Measurements from ENCODE around the gene GUCD1.

The GUCD1 gene

DNA sequence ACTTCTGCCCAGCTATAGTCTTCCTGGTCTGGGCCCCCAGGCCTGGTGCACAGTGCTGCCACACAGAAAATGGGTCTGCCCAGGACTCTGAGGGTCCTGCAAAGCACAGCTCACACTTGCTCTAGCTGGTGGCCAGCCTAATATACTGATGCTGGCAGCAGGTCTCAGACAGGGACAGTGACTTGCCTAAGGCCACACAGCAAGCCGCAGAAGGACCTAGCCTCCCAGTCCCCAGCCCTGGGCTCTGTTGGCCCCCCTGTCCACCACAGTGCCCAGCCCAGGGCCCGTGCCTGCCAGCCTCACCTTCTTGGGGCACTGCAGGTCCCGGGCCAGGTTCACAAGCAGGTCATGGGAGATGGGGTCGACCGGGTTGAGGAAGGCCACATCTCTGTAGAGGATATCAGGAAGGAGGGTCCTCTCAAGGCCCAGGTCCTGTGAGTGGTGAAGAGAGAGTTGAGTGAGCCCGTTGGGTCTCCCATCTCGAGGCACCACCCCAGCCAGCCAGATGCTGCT, 34.6 kb upstream of the GUCD1 start:
- DNase-seq, result no peak

DNA sequence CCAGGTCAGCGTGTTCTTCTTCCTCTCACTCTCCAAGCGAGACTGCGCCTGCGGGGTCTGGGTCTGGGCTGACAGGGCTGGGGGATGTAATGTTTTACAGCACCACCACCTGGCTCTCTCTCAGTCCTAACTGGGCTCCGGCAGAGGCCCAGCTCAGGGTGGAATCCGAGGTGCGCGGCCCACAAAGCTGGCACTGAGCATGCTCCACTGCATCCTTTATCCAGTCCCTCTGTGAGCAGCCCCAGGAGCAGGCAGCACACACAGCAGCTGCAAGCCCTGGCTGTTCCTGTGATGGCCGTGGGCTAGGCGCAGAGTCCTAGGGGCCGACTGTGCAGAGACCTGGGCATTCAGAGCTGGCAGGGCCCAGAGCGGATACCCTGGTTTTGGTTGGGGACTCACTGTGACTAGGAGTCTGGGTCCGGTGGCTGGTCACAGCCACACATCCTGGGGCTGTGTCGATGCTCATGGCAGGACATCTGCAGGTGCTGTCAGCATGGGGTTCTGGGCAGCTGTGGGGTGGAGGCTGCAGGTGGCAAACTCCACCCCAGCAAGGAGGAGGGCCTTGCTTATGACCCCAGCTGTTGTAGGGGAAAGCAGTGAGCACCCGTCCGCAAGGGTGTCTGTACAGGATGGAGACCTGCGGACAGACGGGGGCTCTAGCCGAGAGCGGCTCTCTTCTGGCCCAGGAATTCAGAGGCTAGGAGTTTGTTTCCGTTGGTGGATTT, 34.0 kb upstream of the GUCD1 start:
- DNase-seq, result no peak

DNA sequence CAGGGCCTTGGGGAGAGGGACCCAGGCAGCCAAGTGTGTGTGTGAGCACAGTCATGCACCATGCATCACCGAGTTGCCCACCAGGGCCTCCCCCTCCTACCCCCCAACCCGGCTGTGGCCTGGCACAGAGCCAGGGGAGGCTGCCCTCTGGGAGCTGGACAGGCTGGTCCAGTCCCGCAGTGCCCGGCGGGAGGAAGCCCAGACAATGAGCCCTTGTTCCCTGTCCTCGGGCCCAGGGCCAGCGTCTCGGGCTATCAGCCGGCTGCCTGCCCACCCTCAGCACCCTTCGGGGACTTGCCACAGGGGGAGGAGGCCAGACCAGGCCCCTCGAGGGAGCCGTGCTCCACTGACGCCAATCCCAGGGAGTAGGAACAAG, 33.4 kb upstream of the GUCD1 start:
- no peak for DNase-seq

DNA sequence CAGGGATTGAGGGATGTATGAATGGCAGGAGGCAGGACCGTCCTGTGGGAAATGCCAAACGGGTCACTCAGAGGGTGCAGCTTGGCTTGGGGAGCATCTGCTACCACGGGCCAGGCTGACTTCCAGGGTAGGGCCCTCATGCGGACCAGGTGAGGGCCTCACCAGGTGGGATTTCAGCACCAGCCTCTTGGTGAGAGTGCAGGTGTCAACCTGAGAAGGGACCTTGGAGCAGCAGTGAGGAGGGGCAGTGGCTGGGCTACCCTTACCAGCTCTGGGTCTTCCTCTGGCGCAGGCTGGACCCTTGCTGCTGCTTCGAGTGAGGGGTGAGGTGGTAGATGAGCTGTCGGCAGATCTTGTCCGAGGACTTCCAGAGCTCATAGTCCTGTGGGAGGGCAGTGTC, 33.0 kb upstream of the GUCD1 start:
- DNase-seq, result no peak

DNA sequence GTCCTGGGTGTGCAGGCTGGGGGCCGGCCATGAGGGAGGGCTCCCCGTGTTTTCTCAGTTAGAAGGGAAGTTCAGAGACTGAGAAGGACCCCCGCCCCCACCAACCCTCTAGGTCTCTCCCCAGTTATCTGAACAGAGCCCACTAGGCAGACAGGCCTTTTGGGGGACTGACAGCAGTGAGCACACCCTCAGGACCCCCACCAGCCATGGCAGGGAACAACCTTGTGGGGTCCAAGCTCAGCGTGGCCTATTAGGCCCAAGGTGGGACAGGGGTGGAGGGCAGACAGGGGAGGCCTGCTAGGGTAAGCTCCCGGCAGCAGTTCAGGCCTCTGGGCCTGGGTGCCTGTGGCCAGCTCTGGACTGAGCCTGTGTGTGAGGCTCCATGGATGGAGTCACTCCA, 32.3 kb upstream of the GUCD1 start:
- no peak for DNase-seq

DNA sequence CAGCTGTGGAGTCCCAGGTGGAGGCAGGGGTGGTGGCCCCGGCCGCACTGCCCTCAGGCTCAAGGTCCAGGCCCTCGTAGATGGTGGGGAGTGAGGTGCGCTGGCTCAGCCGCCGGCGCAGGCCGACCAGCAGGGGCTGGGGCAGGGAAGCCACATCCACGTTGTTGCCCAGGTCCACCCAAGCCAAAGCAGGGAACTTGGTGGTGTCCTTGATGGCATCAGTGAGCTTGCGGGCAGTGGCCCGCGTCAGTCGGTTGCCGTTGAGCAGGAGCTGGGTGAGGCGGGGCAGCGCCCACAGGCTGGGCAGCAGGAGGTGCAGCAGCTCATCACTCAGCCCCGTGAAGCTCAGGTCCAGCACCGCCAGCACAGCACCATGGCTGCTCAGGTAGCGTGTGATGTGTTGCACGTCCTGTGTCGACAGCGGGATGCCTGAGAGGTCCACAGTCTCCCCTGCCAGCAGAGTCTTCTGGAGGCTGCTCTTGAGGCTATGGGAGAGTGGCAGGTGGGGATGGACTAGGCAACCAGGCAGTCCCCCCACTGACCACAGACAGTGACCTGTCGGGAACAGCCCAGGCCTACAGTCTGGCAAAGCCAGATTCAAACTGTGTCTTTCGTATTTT, 31.1 kb upstream of the GUCD1 start:
- no peak for DNase-seq

DNA sequence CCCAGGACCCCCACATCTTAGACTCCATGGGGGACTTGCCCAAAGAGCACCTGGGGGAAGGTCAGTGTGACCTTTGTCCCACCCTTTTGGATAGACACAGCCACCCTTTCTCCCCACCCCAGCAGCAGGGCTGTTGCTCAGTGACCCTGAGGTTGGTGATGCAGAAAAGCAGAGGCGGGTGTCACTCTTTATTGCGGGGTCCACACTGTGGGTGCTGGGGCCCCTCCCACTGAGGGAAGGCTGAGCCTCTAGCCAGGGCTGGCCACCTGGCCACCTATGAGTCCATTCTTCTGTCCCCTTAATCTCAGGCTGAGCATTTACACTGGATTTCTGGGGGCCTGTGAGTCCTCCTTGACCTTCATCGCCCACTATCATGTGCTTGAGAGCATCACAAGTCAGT, 30.5 kb upstream of the GUCD1 start:
- no peak for DNase-seq

DNA sequence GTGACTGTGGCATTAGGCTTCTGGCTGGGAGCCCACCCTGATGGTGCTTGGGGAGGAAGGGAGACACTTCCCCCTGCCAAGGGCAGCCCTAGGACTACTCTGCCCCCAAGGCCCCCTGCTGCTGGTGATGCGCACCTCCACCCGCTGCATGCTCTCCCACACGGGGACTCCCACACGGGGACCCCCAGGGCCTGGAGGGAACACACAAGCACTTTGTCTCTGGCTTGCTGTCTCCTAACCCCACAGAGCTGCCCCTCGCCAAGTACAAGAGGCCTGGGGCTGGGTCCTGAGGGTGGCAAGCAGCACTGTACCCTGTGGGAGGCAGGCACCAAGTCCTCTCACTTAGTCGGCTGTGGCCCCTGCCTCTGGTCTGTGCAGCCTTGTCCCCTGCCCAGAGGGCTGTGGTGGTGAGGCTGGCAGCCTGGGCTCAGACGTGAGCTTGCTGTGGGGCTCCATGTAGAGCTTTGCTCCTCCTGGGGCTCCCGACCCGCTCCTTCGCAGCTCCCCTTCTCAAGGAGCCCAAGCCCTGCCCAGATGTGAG, 30.0 kb upstream of the GUCD1 start:
- no peak for DNase-seq

DNA sequence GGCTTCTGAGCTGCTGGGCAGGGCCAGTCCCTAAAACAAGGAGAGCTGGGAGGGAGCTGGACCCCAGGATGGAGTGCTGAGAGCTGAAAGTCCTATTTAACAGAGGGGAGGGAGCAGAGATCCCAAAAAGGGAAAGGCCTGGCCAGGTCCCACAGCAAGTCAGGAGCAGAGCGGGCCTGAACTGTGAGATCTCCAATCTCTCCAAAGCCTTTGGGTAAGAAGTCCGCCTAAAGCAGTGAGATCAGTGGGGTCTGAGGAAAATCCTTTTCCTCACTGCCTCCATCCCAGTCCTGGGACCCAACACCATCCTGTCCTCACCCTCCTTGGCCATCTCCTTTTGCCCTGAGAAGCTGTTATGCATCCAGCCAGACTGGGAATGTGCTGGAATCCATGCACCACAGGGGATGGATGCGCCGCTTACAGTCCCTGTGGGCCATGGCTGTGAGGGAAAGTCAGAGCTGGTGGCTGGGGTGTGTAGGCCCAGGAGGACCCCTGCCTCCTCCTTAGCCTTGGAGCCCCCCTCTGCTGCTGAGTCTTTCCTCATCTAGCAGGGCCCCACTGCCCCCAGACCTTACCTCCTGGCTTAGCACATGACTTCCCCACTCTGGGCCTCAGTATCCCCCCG, 29.3 kb upstream of the GUCD1 start:
- DNase-seq, result no peak

DNA sequence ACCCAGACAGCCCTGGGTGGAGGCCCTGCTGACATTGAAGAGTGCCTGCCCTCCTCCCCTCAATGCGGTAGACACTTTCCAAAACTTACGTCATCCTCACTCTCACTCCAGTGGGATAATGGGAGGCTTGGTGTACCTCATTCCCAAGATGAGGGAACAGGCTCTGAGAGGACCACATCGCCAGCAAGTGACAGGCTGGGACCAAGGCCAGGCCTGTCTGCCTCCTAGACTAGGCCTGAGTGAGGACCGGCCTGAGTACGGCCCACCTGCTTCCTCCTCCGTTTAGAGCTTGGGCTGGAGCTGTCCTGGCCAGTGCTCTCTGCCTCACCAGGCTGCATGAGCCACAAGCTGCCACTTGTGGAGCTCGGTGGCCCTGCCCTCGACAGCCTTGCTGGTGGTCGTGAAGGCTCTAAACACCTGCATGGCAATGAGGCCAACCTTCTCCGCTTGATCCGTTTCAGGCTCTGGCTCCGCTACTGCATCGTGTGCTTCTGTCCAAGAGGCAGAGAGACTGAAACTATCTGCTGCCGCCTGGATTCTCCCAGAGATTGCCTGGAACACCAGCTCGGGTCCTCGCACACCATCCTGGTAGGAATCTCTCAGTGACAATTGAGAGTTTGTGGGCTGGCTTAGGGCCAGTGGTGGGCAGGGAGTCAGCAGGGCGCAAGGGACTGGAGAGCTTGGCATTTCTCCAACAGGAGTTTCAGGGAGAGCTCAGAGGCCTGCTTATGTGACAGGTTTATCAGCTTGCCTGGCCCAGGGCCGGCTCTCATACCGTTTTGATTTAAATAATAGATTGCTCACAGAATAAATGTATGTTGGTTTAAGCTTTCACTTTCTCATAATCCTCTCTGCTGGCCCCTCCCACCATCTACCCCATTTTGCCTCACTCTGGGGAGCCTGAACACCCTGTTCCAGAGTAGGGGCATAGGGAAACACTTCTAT, 28.6 kb upstream of the GUCD1 start:
- DNase-seq, result peak in 1 of 2 experiments; percentile 29

DNA sequence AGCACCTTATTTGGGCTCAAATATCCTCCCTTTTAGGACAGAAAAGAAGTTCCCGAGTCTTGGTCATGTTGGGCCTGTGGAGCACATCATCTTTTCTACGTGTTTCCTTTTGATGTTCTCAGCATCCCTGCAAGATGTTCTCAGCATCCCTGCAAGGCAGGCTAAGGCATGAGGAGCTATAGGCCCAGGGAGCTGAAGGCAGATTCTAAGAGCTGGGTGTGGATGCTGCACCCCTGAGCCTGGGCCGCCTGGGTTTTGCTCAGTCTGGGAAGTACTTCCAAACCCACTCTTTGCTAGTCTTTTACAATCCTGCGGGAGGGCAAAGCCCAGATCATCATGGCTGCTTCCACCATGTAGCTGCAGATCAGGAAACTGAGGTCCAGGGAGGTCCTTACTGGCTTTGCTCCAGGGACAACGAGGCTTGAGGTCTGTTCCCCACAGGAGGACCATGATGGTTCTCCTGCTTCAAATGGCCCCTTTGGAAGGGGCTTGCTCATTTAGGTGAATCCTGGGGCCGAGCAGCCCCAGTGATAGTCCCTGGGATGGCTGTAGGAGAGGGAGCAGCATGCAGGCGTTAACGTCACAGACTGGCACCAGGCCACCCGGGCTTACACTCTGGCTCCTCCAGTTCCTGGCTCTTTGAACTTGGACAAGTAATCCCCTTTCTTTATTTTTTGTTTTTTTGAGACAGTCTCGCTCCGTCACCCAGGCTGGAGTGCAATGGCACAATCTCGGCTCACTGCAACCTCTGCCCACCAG, 27.3 kb upstream of the GUCD1 start:
- DNase-seq, result no peak

DNA sequence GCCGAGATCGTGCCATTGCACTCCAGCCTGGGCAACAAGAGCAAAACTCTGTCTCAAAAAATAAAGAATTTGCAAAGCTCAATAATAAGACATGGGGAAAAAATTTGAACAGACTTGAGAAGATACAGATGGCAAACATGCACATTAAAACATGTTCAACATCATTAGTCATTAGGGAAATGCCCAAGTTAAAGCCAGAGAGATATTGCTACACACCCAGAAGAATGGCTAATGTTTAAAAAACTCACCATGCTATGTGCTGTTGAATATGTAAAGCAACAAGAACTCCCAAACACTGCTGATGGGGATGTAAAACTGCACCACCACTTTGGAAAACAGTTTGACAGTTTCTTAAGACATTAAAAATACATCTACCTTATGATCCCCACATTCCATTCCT, 25.3 kb upstream of the GUCD1 start:
- DNase-seq, result no peak

DNA sequence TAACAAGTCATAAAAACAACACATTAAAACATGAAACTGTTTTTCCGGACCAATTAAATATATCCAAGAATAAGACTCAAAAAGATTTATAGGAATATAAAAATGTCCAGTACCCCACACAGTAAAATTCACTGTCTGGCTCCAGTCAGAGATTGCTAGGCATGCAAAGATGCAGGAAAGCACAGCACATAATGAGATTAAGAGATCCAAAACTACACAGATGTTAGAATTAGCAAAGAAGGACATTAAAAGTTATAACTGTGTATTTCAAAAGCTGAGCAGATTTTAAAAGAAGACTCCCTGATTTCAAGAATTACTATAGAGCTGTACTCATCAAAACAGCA, 24.3 kb upstream of the GUCD1 start:
- no peak for DNase-seq

DNA sequence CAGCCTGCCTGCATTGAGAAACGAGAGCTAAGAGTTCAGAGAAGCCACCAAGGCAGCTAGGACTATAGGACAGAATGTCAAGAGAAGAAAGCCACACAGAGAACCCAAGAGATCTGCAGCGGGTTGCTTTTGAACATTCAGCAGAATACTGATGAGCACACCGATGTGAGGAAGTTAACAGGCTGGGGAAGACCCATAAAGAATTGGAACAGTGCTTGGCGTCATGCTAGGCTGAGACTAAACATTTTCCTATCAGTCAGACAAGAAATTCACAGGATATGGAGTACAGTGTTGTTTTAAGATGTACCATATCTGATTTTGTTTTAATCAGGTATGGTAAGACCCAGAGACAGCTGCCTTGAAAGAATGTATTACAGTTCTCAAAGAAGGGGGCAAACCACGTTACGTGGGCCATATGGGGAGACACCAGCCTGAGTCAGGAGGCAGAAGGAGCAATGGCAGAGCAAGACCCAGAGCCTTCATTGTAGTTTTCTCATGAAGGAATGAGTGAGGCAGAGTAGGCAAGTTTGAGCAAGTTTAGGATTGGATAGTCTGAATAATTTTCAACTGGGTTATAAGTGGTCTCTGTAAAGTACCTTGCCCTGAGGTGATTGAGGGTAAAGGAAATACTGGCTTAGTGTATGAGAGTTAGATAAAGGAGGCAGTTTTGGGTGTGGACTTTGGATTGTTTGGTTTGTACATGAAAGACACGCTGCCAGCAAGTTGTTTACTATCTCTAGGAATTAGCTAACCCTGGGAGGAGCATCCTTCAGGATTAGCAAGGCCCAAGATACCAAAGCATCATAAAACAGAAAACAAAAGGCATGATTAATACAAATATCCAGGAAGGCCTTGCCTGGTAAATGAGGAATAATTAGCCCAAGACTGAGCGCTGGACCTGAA, 23.7 kb upstream of the GUCD1 start:
- no peak for DNase-seq

DNA sequence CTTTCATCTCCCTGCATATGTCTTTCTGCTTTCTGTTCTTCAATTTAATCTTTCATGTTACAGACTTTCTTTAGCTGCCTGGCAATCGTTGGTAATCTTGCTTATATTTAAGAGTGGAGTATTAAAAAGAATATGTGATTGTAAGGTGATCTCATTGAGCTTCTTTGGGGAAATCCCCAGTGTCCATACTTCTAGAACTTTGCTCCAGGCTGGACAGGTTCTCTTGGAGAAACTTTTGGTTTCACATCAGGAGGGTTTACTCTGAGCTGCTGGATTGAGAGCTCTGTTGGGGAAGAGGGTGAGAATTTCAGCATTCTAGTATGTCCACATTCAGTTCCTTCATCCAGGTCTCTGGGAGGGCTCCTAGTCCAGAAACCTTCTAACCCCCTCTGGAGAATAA, 21.8 kb upstream of the GUCD1 start:
- no peak for DNase-seq

DNA sequence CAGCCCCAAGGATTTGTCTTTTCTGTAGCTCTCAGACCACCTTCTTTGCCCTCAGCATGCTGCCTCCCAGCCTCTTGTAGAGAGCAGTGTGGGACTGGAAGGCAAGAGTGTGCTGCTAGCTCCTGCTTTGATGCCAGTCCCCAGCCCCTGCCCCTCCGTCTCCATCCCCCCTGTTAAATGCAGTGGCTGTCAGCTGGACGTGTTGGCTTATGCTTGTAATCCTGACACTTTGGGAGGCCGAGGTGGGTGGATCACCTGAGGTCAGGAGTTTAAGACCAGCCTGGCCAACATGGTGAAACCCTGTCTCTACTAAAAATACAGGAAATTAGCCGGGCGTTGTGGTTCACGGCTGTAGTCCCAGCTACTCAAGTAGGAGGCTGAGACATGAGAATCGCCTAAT, 16.3 kb upstream of the GUCD1 start:
- DNase-seq, result no peak

DNA sequence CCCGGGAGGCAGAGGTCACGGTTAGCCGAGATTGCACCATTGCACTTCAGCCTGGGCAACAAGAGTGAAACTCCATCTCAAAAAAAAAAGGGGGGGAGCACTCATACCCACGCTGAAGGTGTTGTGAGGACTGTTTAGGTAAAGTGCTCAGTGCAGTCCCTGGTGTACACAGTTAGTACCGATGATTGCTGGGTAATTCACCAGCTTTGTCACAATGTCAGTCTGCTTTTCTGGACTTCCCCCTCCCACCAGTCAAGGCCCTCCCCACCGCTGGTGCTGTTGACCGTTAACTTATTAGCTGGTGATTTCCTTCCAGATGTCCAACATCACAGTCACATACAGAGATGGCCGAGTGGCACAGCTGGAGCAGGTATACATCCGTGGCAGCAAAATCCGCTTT, 12.7 kb upstream of the GUCD1 start:
- no peak for DNase-seq

DNA sequence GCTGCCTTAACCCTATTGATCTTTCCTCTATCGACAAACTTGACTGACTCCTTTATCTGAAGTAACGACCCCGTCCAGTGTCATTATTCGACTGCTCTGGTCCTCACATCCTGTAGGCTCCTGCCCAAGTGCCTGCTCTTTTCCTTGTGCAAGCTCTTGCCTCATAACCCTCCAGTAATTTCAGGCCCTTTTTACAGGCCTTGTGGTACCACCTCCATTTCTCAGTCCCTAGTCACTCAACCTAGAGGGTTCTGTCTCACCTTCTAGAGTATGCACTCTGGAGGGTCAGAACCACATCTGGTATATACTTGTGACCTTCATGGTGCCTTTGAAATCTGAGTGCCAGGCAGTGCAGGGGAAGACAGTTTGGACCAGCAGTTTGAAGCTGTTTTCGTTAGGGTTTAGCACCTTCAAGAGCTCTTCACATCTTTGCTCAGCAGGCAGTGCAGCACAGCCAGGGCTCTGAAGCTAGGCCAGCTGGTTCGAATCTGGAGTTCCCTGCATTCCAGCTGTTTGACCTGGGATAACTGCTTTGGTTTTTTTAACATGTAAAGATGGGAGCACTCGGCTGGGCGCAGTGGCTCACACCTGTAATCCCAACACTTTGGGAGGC, 12.1 kb upstream of the GUCD1 start:
- DNase-seq, result no peak

DNA sequence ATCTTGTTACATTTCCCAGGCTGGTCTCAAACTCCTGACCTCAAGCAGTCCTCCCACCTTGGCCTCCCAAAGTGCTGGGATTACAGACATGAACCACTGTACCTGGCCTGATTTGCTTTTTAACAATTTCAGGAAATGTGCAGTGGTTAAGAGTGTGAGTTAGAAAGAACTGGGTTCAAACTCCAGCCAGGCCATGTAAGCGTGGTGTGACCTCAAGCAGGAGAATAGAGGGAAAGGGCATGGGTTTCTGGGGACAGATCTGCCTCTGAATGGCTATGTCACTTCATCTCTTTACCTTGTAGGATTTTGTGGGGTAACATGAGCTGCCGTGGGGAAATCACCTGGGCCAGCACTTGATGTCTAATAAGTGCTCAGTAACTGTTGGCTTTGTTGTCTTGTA, 10.1 kb upstream of the GUCD1 start:
- no peak for DNase-seq

DNA sequence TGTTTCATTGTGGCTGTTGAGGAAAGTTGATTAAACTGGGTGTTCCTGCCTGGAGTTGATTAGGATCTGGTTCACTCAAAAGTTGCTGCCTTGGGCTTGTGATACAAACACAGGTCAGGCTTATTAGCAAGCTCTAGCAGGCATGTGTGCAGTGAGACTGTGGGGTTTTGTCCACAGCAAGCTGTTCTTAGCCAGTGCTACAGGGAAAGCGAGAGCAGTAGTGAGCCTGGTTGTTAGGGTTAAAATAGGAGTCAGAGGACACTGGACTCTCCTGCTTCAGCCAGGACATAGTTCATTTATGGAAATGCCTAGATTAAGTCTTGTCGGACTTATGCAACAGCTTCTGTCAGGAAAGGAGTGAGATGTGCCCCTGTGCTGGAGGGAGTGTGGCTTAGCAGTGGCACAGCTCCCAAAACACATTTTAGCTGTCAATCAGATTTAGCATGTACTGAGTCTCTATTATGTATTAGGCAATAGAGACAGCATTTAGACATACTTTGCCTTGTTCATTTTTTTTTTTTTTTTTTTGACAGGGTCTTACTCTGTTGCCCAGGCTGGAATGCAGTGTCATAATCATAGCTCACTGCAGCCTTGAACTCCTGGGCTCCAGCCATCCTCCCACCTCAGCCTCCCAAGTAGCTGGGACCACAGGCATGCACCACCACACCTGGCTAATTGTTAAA, 9.6 kb upstream of the GUCD1 start:
- DNase-seq, result no peak
